Osteocyte (in vitro differentiated cells): ENCODE results near the gene AATF. TPM values are rescaled to one million over a fixed set of nuclear protein-coding genes. Genes with fewer than 3 reads are reported as not detected.

Source experiments
- DNase-seq: peaks from one replicate; pipeline ENCODE4 v3.0.0; 2021; ENCODE audit warnings: mixed read lengths; ENCODE audit not compliant: unreplicated experiment; ENCODE audit errors: extremely low spot score
- H3K27ac Mint-ChIP-seq: one replicate; pipeline ENCODE4 v1.8.0; 2021; ENCODE audit warnings: mild to moderate bottlenecking, mixed read lengths; ENCODE audit not compliant: unreplicated experiment
- H3K27me3 Mint-ChIP-seq: one replicate; pipeline ENCODE4 v1.8.0; 2021; ENCODE audit warnings: mixed read lengths; ENCODE audit not compliant: unreplicated experiment
- H3K36me3 Mint-ChIP-seq: one replicate; pipeline ENCODE4 v1.8.0; 2021; ENCODE audit warnings: mixed read lengths; ENCODE audit not compliant: unreplicated experiment
- H3K4me1 Mint-ChIP-seq: one replicate; pipeline ENCODE4 v1.8.0; 2021; ENCODE audit warnings: mixed read lengths; ENCODE audit not compliant: unreplicated experiment
- H3K4me3 Mint-ChIP-seq: one replicate; pipeline ENCODE4 v1.8.0; 2021; ENCODE audit warnings: mild to moderate bottlenecking, moderate library complexity, mixed read lengths; ENCODE audit not compliant: unreplicated experiment
- H3K9me3 Mint-ChIP-seq: one replicate; pipeline ENCODE4 v1.8.0; 2021; ENCODE audit warnings: mixed read lengths; ENCODE audit not compliant: unreplicated experiment
- total RNA-seq: library from RNA; stranded (reverse); gene quantifications from 2 replicates; pipeline ENCODE4 v1.2.1, GENCODE V29; 2021
- TF ChIP-seq, protein P1 (sequence below): fragments of 200-600 bp; sonication (generic); IDR thresholded peaks from 2 replicates; pipeline ENCODE4 v1.5.0; 2021; ENCODE audit warnings: antibody characterized with exemption, mild to moderate bottlenecking, moderate library complexity

Gene AATF
- total RNA-seq, 1 donor from 2014 or later, result 39.6 TPM

DNA sequence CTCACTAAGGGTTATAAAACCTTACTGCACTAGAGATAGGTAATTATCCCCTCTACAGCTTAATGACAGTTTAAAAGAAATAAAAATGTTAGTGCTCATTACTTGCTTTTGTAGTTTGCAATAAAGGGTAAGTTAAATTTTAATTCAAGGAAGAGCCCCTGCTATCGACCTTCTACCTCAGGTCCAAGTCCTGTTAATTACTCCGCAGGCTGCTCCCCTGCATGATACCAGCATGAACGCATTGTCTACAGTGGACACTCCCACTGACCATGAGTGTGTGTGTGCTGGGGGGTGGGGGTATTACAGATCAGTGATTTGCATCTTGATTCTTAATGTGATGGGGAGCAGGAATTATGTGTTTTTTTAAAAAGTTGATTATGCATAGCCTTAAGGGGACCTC, 103.1 kb downstream of the AATF start:
- no peaks in the 10 kb centered on the region for H3K9me3 Mint-ChIP-seq
- no peaks in the 10 kb centered on the region for H3K4me1 Mint-ChIP-seq
- TF ChIP-seq, protein P1, sequence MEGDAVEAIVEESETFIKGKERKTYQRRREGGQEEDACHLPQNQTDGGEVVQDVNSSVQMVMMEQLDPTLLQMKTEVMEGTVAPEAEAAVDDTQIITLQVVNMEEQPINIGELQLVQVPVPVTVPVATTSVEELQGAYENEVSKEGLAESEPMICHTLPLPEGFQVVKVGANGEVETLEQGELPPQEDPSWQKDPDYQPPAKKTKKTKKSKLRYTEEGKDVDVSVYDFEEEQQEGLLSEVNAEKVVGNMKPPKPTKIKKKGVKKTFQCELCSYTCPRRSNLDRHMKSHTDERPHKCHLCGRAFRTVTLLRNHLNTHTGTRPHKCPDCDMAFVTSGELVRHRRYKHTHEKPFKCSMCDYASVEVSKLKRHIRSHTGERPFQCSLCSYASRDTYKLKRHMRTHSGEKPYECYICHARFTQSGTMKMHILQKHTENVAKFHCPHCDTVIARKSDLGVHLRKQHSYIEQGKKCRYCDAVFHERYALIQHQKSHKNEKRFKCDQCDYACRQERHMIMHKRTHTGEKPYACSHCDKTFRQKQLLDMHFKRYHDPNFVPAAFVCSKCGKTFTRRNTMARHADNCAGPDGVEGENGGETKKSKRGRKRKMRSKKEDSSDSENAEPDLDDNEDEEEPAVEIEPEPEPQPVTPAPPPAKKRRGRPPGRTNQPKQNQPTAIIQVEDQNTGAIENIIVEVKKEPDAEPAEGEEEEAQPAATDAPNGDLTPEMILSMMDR, result no peak
- H3K27me3 Mint-ChIP-seq, result no peaks in the 10 kb centered on the region
- H3K36me3 Mint-ChIP-seq, result peaks cover 5% of the 10 kb centered on the region
- no peak overlapping the region for H3K4me3 Mint-ChIP-seq
- no peak overlapping the region for H3K27ac Mint-ChIP-seq
- no peak for DNase-seq

DNA sequence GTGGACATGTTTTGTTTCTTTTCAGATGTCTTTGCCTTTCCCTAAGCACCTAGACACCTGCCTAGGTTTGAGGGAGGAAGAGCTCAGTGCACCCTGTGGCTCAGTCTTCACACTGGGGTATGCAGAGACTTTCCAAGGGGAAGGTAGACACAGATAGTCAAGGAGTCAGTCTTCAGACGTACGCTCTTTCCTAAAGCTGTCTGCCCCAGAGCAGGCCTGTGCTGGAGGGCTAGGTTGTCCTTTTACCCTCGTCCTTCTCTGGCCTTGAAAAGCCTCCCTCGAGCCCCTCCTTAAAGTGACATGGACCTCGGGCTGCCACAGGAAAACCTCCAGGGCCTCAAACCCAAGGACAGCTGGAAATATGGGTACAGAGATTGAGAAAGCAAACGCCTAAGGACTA, 103.7 kb downstream of the AATF start:
- TF ChIP-seq, protein P1, result no peak
- no peak overlapping the region for H3K27ac Mint-ChIP-seq
- no peak overlapping the region for H3K4me3 Mint-ChIP-seq
- H3K4me1 Mint-ChIP-seq, result no peaks in the 10 kb centered on the region
- DNase-seq, result no peak
- H3K27me3 Mint-ChIP-seq, result no peaks in the 10 kb centered on the region
- no peaks in the 10 kb centered on the region for H3K9me3 Mint-ChIP-seq
- H3K36me3 Mint-ChIP-seq, result peaks cover 5% of the 10 kb centered on the region

DNA sequence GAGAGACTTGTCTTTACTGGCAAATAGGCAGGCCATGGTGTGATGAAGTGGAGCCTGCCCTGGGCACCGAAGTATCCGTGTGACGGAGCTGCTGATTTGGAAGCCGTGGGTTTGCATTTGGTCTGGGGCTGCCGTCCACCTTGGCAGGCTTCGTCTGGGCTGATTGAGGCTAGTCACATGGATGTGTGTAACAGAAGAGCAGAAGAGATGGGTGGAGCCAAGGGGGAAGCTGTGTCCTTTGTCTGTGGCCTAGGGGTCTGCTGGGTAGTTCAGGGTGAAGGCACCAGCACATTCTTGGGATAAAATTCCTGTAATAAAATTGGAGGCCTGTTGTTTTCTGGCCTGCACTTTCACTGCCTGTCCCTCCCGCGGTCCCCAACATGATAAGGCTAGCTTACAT, 106.1 kb downstream of the AATF start:
- DNase-seq, result peak; percentile 60
- TF ChIP-seq, protein P1, result no peak
- Mint-ChIP-seq H3K4me1 (no peaks in the 10 kb centered on the region), H3K36me3 (peaks cover 8% of the 10 kb centered on the region), H3K27me3 (no peaks in the 10 kb centered on the region), H3K9me3 (no peaks in the 10 kb centered on the region), H3K27ac (no peak overlapping the region), H3K4me3 (no peak overlapping the region)

DNA sequence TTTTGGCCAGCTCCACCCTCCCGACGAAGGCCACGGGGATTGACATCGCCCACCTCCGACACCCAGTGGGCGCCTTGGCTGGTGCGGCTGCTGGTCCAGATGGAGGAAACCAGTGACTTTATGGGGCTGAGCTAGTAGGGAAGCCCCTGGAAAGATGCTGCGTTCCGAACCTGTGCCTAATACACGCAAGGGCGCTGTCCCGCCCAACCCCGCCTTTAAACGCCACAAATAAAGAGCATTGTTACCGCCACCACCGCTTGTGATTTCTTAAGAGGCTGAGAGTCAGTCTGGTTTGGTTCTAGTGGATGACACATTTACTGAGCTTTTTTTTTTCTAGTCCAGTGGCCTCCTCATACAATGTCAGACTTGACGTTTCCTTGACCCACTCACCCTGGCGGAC, 107.9 kb downstream of the AATF start:
- Mint-ChIP-seq H3K27me3 (no peaks in the 10 kb centered on the region), H3K9me3 (no peaks in the 10 kb centered on the region), H3K4me3 (no peak overlapping the region), H3K4me1 (no peaks in the 10 kb centered on the region), H3K27ac (no peak overlapping the region), H3K36me3 (peaks cover 8% of the 10 kb centered on the region)
- DNase-seq, result peak; percentile 63
- TF ChIP-seq, protein P1, result no peak

DNA sequence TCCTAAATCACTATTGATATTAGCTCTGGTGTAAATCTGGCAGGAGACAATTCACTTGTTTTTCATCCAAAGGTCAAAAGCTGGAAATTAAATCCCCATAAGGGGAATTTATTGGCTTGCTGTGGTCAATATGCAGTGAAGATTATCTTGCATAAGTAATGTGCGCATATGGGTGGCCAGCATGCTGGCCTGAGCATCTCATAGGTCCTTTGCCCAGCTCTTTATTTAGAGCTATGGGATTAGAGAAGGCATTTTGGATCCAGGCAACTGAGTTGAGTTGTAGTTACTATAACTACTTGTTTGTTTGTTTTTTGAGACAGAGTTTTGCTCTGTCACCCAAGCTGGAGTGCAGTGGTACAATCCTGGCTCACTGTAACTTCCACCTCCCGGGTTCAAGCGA, 110.7 kb downstream of the AATF start:
- no peak for DNase-seq
- no peak overlapping the region for H3K4me3 Mint-ChIP-seq
- TF ChIP-seq, protein P1, result no peak
- peaks cover 8% of the 10 kb centered on the region for H3K36me3 Mint-ChIP-seq
- no peak overlapping the region for H3K27ac Mint-ChIP-seq
- H3K27me3 Mint-ChIP-seq, result peaks cover 9% of the 10 kb centered on the region
- H3K4me1 Mint-ChIP-seq, result no peaks in the 10 kb centered on the region
- no peaks in the 10 kb centered on the region for H3K9me3 Mint-ChIP-seq
